NCI-H524 treated with DMSO at 0.1 percent for 48 hours (cell line): Measurements from ENCODE around the gene YIPF2.
"Not testable (repeated sequence)": the region's sequence is repeated elsewhere in the genome, so short reads cannot be mapped to it uniquely, and the experiment has no call there.

Experiments used
- DNase-seq: peaks from one replicate; lab custom pipeline; 2025; lab: John Stamatoyannopoulos, UW

The YIPF2 gene

DNA sequence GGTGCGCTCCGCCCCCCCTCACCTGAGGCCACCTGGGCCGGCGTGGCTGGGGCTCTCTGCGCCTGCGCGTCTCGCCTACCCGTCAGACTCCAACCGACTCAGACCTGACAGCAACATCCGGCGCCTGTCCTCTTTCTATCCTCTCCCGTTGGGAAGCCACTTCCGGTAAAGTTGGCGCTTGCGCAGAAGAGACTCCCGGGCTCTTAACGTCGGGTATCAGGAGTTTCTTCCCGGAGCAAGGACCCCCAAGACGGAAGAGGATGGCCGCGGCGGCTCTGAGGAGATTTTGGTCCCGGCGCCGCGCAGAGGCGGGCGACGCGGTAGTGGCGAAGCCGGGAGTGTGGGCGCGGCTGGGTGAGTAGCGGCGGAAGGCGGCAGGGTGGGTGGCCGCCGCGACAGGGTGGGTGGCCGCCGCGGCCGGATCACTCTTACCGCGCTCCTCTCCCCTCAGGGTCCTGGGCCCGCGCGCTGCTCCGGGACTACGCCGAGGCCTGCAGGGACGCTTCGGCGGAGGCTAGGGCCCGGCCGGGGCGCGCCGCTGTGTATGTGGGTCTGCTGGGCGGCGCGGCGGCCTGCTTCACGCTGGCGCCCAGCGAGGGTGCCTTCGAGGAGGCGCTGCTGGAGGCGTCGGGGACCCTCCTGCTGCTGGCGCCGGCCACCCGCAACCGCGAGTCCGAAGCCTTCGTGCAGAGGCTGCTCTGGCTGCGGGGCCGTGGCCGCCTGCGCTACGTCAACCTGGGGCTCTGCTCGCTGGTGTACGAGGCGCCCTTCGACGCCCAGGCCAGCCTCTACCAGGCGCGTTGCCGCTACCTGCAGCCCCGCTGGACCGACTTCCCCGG is at the start of gene YIPF2, which contains the start of gene TIMM29:
Gene YIPF2 (minus strand): TSS at position 77 of the 839 bp plus-strand sequence. CDS start 229 bp downstream, outside the sequence.
Gene TIMM29 (plus strand): TSS at position 249 of the 839 bp plus-strand sequence. CDS start 12 bp downstream, at position 261.
- peak; percentile 95 for DNase-seq

DNA sequence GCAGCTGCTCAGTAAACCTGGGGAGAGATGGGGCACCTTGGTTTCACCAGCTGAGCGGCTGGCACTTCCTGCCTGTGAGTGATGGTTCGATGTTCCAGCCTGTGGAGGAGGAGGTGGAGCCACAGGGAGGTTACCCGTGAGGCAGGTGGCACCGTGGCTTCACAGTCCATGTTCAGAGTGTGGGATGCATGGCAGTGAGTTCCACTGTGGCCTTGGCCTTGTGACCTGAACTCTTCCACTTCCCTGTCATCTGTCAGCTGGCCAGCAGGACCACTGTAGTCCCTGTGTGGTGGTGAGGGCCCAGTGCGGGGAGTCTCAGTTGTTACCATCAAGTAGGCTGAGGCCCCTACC is 49.3 kb upstream of the YIPF2 start:
- no peak for DNase-seq

- no peak for DNase-seq
These were observed 47.9 kb upstream of the YIPF2 start for GRCh38 chr19:10976131-10976892.

GRCh38 chr19:10975374-10976130 is 47.1 kb upstream of the YIPF2 start:
- no peak for DNase-seq

DNA sequence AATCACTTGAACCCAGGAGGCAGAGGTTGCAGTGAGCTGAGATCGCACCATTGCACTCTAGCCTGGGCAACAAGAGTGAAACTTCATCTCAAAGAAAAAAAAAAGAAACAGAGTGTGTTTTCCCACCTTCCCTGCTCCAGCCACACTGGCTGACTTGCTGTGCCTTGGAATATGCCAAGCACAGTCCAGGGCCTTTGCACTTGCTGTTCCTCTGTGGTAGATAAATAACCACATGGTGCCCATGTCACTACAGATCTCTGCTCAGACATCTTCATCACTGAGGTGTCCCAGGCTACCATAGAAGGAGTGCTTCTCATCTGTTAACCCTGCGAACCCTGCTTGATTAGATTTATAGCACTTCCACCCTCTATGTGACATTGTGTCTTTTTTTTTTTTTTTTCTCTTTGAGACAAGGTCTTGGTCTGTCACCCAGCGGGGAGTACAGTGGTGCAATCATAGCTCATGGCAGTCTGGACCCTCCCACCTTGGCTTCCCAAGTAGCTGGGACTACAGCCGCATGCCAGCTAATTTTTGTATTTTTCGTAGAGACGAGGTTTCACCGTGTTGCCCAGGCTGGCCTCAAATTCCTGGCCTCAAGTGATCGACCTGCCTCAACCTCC is 42.8 kb upstream of the YIPF2 start:
- no peak for DNase-seq

DNA sequence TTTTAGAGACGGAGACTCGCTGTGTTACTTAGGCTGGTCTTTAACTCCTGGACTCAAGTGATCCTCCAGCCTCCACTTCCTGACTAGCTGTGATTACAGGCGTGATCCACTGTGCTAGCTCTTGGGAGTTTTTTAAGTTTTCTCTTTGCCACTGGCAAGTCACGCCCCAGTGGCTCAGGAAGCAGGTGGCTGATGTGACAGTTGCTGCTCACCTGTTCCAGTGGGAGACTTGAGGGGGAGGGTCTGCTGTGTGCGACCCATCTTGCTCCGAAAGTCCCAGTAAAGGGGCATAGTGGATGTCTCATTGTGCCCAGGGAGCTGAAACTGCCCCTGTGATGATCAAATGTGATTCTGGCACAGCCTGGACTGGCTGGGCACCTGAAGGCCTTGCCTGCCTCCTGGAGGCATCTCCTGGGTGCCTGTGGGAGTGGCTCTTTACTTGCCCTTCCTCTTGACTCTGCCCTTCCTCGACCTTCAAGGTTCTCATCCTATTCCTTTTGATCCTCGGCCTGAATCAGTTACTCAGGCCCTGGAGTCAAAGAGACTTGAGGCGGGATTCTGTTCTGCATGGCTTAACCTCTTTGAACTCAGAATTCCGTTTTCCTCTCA is 40.2 kb upstream of the YIPF2 start:
- no peak for DNase-seq

DNA sequence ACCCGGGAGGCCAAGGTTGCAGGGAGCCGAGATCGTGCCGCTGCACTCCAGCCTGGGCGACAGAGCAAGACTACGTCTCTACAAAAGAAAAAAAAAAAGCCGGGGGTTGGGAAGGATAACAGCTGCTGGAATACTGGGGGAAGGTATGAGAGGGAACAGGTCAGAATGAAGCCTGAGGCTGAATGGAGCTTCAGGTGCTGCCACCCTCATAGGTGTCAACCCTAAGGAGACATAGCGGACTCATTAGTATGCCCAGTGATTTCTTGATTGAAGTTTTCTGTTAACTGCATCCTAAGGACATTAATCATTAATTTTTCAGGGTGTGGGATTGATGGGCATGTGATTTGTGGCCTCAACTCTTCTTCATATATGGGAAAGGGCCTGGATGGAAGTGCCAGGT is 38.4 kb upstream of the YIPF2 start:
- no peak for DNase-seq

DNA sequence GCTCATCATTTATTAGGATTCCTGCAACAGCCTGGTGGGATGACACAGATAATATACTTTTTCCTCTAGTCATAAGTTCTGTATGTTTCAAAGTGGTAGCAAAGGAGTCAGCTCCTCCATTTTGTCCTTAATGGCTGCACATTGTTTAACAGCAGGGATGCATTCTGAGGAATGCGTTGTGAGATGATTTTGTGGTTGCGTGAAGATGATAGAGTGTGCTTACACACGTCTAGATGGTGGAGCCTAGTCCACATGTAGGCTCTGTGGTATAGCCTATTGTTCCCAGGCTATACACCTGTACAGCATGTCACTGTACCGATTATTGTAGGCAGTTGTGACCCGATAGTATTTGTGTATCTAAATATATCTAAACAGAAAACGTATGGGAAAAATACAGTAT is 37.0 kb upstream of the YIPF2 start:
- DNase-seq = no peak

GRCh38 chr19:10964903-10965302 is 36.5 kb upstream of the YIPF2 start:
- no peak for DNase-seq

DNA sequence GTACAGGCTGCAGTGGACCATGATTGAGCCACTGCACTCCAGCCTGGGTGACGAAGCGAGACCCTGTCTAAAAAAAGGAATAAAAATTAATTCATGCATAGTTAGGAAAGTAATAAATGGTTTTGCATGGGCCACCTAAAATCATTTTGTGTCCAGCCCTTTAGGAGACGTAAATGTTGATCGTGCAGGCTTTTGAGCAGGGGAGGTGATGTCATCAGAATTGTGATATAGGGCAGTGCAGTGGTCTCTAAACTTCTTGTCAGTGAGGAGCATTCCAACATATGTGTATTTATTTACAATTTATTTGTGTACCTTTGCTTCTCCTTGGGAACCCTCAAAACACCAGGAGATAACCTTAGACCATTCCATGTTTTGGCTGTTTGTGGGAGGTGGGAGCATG is 35.4 kb upstream of the YIPF2 start:
- no peak for DNase-seq

DNA sequence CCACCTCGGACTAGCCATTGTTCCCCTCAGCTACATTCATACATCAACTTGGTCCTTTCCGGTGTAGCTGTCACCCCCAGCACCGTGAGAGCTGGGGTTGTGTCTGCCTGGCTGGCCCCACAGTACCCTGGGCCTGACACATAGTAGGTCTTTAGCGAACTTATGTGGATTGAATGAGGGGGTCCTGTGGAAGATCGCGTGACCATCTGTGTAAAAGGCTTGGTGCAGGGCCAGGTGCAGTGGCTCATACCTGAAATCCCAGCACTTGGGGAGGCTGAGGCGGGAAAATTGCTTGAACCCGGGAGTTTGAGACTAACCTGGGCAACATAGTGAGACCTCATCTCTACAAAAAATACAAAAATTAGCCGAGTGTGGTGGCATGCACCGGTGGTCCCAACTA is 34.4 kb upstream of the YIPF2 start:
- no peak for DNase-seq

DNA sequence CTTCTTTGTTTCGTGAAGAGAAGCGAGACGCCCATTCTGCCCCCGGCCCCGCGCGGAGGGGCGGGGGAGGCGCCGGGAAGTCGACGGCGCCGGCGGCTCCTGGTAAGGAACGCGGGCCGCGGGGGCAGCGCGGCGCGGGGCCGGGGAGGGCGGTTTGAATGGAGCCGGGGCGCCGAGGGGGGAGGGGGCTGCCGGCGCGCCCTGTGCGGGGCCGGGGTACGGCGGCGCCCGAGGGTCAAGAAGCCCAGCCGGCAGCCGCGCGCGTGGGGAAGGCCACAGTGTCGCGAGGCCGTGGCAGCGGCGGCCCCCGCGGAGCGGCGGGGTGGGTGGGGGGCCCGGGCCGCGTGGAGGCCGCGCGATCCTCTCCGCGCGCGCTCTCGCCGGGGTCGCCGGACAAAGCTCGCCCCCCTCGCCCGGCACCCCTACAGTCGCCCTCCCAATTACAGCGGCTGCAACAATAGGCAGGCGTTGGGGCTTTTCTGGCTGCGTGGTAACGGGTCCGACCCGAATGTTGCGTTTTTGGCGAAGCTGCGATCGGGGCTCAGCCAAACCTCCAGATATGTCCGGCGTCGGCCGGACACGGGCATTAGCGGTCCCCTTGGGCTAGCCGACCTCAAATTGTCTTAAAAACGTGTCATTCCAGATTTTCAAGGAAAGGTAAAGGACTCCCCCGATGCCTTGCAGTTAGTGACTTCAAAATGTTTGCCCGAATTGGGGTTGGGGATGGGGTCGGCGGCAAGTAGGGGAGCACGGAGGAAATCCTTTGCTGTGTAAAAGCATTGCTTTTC is 32.8 kb upstream of the YIPF2 start:
- no peak for DNase-seq

GRCh38 chr19:10960314-10961072 is 32.1 kb upstream of the YIPF2 start, which contains the start of gene SMARCA4:
TSS of gene SMARCA4 (plus strand) at chr19:10961030. CDS start at chr19:10984152, 23,122 bp downstream.
- DNase-seq = peak; percentile 69

DNA sequence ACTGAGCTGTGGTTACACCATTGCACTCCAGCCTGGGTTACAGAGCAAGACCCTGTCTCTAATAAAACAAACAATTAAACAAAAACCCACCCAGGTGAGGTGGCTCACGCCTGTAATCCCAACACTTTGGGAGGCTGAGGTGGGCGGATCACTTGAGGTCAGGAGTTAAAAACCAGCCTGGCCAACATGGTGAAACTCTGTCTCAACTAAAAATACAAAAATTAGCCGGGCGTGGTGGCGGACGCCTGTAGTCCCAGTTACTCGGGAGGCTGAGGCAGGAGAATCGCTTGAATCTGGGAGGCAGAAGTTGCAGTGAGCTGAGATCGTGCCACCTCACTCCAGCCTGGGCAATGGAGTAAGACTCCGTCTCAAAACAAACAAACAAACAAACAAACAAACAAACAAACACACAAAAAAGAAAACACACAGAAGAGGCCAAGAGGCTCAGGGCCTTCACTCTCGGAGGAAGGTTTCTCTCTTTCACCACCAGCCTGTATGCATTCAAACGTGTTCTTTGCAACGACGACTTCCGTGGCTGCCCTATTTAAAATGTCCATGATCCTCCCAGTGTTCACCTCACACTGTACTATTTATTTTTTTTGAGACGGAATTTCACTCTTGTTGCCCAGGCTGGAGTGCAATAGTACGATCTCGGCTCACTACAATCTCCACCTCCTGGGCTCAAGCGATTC is 31.0 kb upstream of the YIPF2 start:
- not testable (repeated sequence) for DNase-seq

GRCh38 chr19:10952809-10953208 is 24.4 kb upstream of the YIPF2 start:
- DNase-seq = no peak

GRCh38 chr19:10946958-10947657 is 18.7 kb upstream of the YIPF2 start:
- DNase-seq = no peak

DNA sequence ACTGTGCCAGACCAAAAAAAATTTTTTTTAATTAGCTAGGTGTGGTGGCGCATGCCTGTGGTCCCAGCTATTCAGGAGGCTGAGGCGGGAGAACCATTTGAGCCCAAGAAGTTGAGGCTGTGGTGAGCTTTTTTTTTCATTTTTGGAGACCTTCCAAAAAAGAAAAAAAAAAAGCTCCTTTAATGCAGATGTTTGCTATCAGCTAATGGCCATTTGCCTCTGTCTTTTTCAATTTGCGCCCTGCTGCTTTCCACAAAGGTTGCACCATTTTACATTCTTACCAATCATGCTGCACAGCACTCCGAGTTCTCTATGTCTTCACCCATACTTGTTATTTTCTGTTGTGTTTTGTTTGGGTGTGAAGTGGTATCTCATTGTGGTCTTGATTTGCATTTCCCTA is 16.8 kb upstream of the YIPF2 start:
- DNase-seq = no peak

DNA sequence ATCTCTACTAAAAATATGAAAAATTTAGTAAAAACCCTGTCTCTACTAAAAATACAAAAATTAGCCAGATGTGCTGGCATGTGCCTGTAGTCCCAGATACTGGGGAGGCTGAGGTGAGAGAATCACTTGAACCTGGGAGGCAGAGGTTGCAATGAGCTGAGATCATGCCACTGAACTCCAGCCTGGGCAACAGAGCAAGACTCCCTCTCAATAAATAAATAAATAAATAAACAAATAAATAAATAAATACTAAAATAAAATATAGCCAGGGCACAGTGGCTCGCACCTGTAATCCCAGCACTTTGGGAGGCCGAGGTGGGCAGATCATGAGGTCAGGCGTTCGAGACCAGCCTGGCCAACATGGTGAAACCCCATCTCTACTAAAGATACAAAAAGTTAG is 15.0 kb upstream of the YIPF2 start:
- DNase-seq = not testable (repeated sequence)

GRCh38 chr19:10941649-10942048 is 13.2 kb upstream of the YIPF2 start:
- not testable (repeated sequence) for DNase-seq
